ENCODE data around the gene STIL.

DNA sequence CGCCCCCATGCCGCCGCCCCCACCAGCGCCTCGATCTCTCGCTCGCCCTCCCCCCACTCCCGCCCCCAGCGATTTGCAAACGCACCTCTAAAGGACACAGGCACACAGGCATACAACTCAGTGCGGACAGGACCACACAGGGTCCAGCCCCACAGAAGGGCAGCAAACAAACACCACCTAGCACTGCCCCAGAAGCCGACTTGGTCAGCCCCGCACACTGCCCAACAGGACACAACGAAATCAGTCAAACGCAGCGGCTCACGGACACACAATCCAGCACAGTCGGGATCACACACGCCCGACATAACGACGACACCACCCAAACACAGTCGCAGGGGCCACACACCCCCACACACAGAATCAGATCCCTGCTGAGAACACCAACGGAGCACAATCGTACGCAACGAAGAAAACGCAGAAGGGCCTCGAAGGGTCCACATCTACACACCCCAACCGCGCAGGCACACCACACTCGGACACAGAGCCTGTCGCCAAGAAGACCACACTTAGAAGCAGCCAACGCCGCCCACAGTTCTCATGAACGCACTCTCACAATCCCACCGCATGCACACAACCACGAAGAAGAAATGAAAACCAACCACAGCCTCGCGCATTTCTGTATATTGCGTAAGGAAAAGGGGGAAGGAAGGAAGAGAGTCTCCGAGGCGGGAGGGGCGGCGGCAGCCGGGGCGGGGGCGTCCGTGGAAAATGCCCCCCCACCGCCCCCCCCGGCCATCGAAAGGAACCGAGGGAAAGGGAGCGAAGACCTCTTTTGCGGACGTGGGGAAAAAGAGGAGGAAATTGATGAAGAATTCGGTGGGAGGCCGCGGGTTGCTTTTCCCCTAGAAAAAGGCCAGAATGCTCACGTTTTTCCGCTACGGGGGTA lies 82.4 kb downstream of the STIL start:
- TF ChIP-seq EP300 (IDR thresholded peaks at IDR 0.05; ENCODE audit: borderline replicate concordance) (no peak), RAD21 (IDR thresholded peaks at IDR 0.05; ENCODE audit: low read depth) (no peak)
- TF ChIP-seq, protein P1, sequence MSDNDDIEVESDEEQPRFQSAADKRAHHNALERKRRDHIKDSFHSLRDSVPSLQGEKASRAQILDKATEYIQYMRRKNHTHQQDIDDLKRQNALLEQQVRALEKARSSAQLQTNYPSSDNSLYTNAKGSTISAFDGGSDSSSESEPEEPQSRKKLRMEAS (IDR thresholded peaks at IDR 0.05) = no peak
